T-helper 1 cell (primary cell): ENCODE measurements around the gene BLNK.
"Not testable (repeated sequence)": the region's sequence is repeated elsewhere in the genome, so short reads cannot be mapped to it uniquely, and the experiment has no call there.

Source experiments
- DNase-seq, 5 donors: peaks; one replicate each; pipeline ENCODE4 v3.0.0-alpha.2; 2012 to 2020

BLNK gene

GRCh38 chr10:96218826-96219225 lies 52.5 kb downstream of the BLNK start:
- no peak for DNase-seq

GRCh38 chr10:96217711-96218110 lies 53.7 kb downstream of the BLNK start:
- DNase-seq, result no peak

- DNase-seq, result no peak
Measured at GRCh38 chr10:96216775-96217174, 54.6 kb downstream of the BLNK start.

GRCh38 chr10:96212911-96213310 lies 58.5 kb downstream of the BLNK start:
- no peak for DNase-seq

GRCh38 chr10:96211764-96212163 lies 59.6 kb downstream of the BLNK start:
- DNase-seq, result no peak

GRCh38 chr10:96208946-96209345 lies 62.4 kb downstream of the BLNK start:
- no peak for DNase-seq

- DNase-seq, result no peak
Measured at GRCh38 chr10:96208271-96208670, 63.1 kb downstream of the BLNK start.

- no peak for DNase-seq
Measured at GRCh38 chr10:96205580-96205979, 65.8 kb downstream of the BLNK start.

GRCh38 chr10:96201525-96201924 lies 69.8 kb downstream of the BLNK start:
- DNase-seq, result no peak

- DNase-seq, result not testable (repeated sequence)
Measured at GRCh38 chr10:96189505-96189904, 81.9 kb downstream of the BLNK start.

- no peak for DNase-seq
Measured at GRCh38 chr10:96188916-96189315, 82.5 kb downstream of the BLNK start.

GRCh38 chr10:96188421-96188820 lies 82.9 kb downstream of the BLNK start:
- DNase-seq, result no peak

- DNase-seq, result no peak
Measured at GRCh38 chr10:96176985-96177384, 94.4 kb downstream of the BLNK start.

- no peak for DNase-seq
Measured at GRCh38 chr10:96172666-96173065, 98.7 kb downstream of the BLNK start.

- no peak for DNase-seq
Measured at GRCh38 chr10:96170230-96170629, 101.1 kb downstream of the BLNK start.

- DNase-seq, result no peak
Measured at GRCh38 chr10:96168546-96168945, 102.8 kb downstream of the BLNK start.

GRCh38 chr10:96165726-96166125 lies 105.6 kb downstream of the BLNK start:
- no peak for DNase-seq

GRCh38 chr10:96153070-96153469 lies 118.3 kb downstream of the BLNK start:
- peak in 1 of 5 donors; percentile 4 for DNase-seq

GRCh38 chr10:96152437-96152836 lies 118.9 kb downstream of the BLNK start:
- DNase-seq, result peak in 1 of 5 donors; percentile 19
